Activated CD4-positive, alpha-beta T cell treated with anti-CD3 and anti-CD28 coated beads, Interleukin-2, Interleukin-4, amounts not matched to agents 100 ng/mL and 50 ng/mL, durations not matched to agents 16 hours and 8 hours (primary cell): ENCODE measurements around the gene CRAT.
"Not testable (repeated sequence)": the region's sequence is repeated elsewhere in the genome, so short reads cannot be mapped to it uniquely, and the experiment has no call there.

Experiments
- DNase-seq: peaks from one replicate; pipeline ENCODE4 v3.0.0-alpha.2; 2020; ENCODE audit warnings: low spot score

The CRAT gene

GRCh38 chr9:129138476-129139232 is 28.1 kb upstream of the CRAT start:
- DNase-seq = no peak

- DNase-seq = no peak
Observed at GRCh38 chr9:129138144-129138462, 27.5 kb upstream of the CRAT start.

GRCh38 chr9:129137292-129138143 is 26.9 kb upstream of the CRAT start:
- no peak for DNase-seq

GRCh38 chr9:129136446-129137035 is 25.9 kb upstream of the CRAT start:
- no peak for DNase-seq

- DNase-seq = no peak
Observed at GRCh38 chr9:129135476-129135875, 24.9 kb upstream of the CRAT start.

- no peak for DNase-seq
Observed at GRCh38 chr9:129133082-129133481, 22.5 kb upstream of the CRAT start.

GRCh38 chr9:129131300-129132145 is 20.9 kb upstream of the CRAT start:
- DNase-seq = peak; percentile 85

GRCh38 chr9:129130791-129131190 is 20.2 kb upstream of the CRAT start:
- no peak for DNase-seq

- DNase-seq = not testable (repeated sequence)
Observed at GRCh38 chr9:129130271-129130670, 19.7 kb upstream of the CRAT start.

- DNase-seq = no peak
Observed at GRCh38 chr9:129128689-129129088, 18.1 kb upstream of the CRAT start.

GRCh38 chr9:129126749-129127618 is 16.4 kb upstream of the CRAT start:
- no peak for DNase-seq

- no peak for DNase-seq
Observed at GRCh38 chr9:129125478-129125877, 14.9 kb upstream of the CRAT start.

- no peak for DNase-seq
Observed at GRCh38 chr9:129124506-129125069, 14.0 kb upstream of the CRAT start.

- DNase-seq = not testable (repeated sequence)
Observed at GRCh38 chr9:129122976-129123375, 12.4 kb upstream of the CRAT start.

- DNase-seq = no peak
Observed at GRCh38 chr9:129122133-129122532, 11.5 kb upstream of the CRAT start.

GRCh38 chr9:129121483-129121882 is 10.9 kb upstream of the CRAT start:
- no peak for DNase-seq

GRCh38 chr9:129118799-129119198 is 8.2 kb upstream of the CRAT start:
- DNase-seq = no peak

GRCh38 chr9:129113645-129114304 is 3.2 kb upstream of the CRAT start:
- no peak for DNase-seq

- not testable (repeated sequence) for DNase-seq
Observed at GRCh38 chr9:129112526-129112925, 1.9 kb upstream of the CRAT start.

GRCh38 chr9:129111528-129112151 is 1.0 kb upstream of the CRAT start:
- DNase-seq = peak; percentile 38
